GM18909 (cell line): ENCODE results near the gene LRRK1.

Source experiments
- ATAC-seq: cut with Tn5 transposase; IDR thresholded peaks from one replicate; pipeline ENCODE4 v1.9.1; 2021; ENCODE audit warnings: mild to moderate bottlenecking; ENCODE audit not compliant: unreplicated experiment, poor library complexity

Gene LRRK1

DNA sequence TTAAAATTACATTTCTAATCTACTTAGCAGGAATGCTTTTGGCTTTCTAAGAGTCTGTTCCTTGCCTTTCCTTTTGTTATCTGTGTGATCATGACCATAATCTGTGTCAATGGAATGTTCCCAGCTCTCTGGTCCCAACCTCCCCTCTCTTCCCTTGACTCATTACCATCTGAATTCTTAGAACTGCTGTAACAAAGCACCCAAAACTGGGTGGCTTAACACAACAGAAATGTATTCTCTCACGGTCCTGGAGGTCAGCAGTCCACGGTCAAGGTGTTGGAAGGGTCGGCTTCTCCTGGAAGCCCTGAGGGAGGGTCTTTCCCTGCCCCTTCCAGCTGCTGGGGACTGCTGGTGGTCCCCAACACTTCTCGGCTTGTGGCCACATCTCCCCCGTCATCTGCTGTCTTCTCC, 81.1 kb downstream of the LRRK1 start:
- no peak for ATAC-seq

DNA sequence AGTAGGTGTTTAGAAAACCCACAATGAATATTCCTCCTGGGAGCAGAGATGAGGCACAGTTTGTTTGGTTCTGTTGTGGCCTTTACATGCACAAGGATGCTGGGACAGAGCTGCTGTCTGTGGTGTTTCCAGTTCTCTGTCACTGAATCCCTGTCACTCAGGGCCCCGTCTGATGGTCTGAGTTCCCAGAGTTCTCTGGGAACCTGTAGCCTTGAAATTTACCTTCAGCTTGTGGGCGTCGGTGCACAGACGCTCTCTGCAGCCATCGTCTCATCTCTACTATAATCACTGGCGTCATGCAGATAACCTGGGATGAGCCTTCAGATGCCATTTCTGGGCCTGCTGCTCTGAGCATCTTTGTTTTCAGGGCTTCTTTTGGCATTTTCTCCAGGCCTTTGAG, 81.9 kb downstream of the LRRK1 start:
- no peak for ATAC-seq

DNA sequence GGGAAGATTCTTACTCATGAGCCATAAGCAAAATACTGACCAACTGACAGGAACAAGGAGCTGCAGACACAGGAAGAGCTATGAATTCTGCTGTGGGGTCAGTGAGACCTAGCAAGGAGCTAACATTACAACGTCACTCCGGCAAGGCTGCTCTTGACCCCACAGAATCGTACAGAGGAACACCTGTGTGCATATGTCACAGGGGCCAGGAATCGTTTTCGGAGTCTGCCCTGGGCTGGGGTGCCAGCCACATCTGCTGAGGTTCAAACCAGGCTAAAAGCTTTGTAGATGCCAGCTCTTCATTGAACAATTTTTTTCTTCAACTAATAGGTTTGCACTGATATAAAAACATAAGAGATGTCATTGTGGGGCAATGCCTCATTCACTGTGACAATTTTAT, 82.6 kb downstream of the LRRK1 start:
- no peak for ATAC-seq

DNA sequence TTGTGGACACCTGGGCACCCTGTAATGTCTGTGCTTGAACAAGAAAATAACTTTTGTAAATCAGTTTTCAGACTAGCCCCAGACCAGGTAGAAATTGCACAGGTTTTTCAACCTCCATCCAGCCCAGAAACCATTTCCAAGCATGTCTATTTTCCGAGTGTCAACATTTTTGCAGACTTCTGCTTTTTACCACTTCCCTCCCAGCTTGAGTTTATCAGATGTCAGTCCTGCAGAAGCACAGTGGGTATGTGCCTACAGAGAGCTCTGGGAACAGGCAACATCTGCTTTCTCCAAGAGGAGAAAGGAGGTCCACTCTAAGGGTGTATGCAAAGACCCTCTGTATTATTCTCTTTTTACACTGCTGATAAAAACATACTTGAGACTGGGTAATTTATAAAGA, 83.9 kb downstream of the LRRK1 start:
- ATAC-seq = no peak

DNA sequence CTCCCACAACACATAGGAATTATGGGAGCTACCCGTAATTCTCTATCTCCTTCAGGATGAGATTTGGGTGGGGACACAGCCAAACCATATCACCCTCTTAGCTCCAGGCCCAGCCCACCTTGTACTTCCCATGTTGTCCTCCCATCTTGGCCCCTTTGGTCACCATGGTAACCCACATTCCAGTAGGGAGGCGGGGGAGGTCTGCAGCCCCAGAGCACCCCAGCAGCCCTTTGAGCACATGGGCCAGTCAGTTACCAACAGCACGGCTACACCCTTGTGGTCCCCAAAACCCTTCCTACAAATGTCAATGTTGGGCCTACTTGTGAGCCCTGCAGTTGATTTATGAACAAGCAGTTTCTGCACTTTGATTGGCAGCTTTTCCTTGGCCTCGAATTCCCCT, 84.5 kb downstream of the LRRK1 start:
- ATAC-seq = no peak

DNA sequence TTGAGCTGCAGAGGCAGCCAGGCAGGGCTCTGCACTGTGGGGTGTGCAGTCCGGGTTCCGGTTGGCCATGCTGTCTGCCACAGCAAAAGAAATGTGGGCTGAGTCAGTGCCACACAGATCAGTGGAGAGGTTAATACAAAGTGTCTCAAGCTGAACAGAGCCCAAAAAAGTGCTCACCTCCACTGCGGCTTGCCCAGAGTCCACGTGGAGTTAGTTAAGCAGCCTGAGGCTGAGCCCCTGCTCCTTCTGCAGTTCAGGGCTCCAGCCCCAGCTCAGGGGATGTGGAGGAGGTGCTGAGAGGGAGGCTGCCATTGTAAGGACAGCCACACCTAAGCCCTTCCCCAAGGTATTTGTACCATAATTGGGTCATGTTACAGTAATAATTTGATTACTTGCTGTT, 85.3 kb downstream of the LRRK1 start:
- ATAC-seq = no peak

DNA sequence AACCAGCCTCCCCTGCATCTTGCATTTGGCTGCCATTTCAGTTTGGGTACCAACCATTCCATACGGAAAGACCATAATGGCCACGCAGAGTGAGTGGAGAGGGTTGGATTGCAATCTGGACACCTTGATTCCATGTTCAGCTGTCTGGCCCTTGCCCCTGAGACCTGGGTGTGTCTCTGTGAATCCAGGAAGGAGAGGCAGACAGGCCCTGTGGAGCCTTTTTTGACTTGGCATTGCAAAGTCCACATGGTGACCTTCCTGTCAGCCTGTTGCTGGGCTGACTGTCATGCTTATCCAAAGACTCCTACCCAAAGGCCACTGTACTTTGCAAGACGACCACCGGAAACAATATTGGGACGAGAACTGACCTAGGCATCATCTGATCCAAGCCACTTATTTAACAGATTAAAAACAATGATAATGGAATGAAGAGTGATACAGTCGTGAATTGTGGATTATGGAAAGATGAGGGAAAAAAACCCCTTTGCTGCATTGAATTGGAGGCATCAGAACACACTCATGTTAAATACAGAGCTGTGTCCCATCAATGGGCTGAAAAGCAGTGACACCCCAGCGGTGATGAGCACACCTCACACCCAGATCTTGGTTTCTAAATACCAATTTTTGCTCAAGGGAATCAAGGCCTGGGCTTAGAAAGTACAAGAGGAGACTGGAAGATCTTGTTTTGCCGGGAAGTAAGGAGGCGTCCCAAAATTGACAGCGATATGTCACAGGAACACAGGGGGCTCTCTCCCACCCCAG, 86.0 kb downstream of the LRRK1 start:
- ATAC-seq = no peak

DNA sequence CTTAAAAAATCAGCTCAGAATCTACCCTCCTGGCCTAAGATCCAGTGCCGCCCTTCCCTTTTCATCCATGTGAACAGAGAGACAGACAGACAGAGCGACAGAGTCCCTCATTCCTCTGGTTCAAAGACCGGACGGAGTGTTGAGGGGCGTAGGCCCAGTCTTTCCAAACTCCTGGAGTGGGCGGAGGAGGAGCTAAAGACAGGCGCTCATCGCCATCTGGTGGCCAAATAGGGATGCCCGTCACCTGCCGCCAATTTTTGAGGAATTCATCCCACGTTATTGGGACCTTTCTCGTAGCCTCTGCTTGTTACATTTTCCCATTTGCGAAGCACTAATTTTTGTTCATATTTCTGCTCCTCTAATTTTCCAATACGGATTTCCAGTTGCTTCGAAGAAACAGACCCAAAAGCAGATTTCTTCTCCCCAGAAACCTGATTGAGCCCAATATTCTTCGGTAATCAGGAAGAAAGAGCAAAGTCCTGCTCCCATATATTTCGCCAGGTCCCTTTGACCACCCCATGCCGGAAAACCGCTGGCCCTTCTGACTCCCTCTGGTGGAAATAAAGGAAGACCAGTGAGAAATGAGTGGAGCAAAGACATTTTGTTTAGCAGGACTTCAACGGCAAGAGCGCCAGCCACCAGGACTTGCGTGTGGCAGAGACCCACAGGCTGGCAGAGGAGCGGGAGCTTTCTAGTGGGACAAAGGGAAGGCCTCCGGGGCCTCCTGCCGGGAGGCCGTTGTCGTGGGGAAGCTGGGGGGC, 88.0 kb downstream of the LRRK1 start:
- ATAC-seq = peak; percentile 52

DNA sequence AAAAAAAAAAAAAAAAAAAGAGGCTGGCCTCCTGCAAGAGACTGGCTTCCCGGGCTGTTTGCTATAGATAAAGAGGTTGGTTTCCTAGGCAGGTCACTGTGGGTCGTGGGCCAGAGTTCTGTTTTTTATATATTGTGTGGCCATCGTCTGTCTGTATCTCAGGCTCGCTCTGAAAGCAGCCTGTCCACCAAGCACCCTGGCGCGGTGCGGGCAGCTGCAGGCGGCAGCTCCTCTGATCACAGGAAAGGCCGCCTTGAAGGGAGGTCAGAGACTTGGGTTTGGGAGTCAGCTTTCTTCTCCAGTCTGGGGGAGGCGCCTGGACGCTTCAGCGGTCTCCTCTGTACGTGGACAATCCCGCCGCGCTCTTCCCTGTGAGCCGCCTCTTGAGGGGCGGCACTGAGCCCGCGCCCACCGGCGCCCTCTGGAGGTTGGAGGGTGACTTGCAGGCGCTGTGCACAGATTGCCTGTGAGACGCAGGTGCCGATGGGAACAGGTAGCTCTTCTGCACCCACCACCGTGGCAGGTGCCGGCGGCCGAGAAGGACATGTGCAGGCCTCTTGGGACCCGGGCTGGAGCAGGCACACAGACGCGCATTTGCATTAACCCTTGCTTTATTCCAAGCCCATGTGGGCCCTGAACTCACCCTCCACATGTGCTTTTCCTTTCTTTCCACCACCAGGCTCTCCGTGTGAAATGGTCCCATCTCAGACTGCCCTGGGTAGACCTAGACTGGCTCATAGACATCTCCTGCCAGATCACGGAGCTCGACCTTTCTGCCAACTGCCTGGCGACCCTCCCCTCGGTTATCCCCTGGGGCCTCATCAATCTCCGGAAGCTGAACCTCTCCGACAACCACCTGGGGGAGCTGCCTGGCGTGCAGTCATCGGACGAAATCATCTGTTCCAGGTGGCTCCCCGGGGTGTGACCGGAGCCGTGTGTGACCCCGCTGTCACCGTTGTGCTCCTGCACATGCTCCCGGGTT, 89.3 kb downstream of the LRRK1 start:
- ATAC-seq = peak; percentile 85

DNA sequence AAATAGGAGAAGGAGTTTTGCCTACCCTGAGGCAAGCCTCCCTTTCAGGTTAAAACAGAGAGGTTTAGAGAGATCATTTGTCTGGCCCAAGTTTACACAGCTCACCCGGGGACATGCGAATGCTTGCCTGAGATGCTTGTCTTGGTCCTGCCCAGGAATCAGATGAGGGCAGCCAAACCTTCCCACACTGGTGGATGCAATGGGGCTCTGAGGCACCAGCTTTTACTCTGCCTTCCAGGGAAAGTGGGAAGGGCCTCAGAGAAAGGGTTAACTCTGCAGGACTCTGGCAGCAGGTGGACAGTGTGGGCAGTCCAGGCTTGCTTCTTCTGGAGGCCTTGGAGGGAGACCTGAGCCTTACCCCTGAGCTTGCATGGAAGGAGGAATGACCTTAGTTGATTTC, 90.0 kb downstream of the LRRK1 start:
- ATAC-seq = no peak

DNA sequence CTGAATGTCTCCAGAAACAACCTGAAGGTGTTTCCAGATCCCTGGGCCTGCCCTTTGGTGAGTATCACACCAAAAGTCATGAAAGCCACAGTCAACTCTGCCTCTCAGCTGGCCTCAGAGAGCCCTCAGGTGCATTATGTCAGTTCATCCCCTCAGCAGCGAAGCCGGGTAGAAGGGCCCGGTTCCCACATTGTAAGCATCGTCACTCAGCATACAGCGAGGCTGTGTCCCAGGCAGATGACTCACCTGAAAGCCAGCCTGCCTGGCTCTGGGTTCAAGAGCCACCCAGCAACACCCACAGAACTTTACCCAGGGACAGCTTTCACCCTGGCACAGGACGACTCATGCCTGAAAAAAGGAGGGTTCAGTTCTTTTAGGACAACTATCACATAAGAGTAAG, 91.6 kb downstream of the LRRK1 start:
- ATAC-seq = no peak

DNA sequence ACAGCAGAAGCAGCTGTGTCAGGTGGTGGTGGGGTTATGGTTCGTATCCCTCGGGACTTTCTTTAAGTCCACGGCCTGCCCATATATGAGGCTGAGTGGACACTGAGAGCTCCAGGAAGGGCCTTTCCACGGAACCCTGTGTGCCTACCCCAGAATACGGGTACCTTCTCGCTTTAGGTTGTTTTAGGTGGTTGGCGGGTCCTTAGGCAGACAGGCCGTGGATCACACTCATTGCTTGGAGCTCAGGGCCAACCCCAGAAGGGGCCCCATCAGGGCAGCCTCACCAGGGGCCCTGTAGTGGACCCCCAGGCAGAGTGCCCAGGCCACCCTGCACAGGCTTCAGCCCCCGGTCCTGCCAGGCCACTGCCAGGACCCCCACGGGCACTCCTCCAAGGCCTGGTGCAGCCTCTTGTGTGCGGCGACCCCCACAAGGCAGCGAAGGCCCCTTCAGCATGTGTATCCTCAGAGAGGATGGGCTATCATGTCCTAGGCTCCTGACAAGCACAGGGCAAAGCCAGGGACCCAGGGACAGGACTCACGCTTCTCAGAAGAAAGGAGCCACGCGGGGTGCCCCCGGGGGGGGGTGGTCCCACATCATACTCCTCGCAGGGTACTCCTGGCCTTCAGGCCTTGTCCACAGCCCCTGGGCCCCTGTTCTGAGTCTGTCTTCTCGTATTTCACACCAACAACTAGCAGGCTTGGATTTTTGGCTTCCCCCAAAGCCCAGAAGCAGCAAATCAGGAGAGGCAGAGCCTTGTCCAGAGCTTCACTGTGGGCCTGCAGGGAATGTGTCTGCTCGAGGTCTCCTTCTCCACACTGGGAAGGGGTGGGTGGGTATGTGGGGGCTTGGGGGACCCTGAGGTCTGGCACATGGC, 93.4 kb downstream of the LRRK1 start:
- ATAC-seq = no peak

DNA sequence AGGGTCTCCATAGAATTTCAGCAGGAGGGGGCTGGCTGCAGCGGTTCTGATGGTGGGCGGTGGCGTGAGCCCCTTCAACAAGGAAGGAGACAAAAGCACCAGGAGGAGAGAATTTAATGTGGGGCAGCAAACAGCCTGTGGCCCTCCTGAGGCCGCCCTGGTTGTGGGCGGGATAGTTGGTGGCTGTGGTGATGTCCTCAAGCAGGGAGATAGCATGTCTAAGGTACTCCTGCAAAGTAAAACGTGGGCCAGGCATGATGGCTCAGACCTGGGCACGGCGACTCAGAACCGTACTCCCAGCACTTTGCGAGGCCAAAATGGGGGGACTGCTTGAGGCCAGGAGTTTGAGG, 94.0 kb downstream of the LRRK1 start:
- ATAC-seq = no peak

DNA sequence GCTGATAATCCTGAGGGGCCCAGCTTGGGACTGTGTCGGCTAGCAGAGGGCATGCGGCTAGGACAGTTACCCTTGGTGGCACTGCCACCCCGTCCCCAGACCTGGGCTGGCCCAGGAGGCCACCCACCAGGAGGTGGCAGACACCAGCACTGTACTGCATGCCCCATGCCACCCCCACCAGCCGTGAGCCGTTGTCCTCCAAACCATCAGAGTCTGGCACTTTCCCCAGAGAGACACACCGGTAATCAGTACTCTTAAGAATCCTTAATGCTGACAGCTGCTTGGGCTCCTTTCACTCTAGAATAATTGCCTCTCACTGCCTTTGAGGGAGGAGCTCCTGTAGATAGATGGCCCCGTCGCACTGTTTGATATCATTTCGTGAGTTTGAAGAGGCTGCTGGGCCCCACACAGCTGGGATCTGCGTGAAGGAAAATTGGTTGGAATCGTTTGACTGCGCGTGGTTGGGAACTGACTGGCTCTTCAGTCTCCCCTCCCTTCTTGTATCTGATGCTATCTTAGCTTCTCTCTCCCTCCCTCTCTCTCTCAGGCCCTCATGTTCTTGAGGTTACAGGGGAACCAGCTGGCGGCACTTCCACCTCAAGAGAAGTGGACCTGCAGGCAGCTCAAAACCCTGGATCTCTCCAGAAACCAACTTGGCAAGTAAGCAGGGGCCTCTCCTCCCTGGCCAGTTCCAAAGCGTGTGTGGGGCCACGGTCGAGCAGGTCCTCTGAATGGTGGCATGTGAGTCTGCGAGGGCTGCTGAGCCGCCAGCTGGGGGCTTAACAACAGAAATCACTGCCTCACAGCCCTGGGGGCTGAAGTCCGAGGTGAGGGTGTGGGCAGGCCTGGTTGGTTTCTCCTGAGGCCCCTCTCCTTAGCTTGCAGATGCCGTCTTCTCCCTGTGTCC, 94.9 kb downstream of the LRRK1 start:
- no peak for ATAC-seq

DNA sequence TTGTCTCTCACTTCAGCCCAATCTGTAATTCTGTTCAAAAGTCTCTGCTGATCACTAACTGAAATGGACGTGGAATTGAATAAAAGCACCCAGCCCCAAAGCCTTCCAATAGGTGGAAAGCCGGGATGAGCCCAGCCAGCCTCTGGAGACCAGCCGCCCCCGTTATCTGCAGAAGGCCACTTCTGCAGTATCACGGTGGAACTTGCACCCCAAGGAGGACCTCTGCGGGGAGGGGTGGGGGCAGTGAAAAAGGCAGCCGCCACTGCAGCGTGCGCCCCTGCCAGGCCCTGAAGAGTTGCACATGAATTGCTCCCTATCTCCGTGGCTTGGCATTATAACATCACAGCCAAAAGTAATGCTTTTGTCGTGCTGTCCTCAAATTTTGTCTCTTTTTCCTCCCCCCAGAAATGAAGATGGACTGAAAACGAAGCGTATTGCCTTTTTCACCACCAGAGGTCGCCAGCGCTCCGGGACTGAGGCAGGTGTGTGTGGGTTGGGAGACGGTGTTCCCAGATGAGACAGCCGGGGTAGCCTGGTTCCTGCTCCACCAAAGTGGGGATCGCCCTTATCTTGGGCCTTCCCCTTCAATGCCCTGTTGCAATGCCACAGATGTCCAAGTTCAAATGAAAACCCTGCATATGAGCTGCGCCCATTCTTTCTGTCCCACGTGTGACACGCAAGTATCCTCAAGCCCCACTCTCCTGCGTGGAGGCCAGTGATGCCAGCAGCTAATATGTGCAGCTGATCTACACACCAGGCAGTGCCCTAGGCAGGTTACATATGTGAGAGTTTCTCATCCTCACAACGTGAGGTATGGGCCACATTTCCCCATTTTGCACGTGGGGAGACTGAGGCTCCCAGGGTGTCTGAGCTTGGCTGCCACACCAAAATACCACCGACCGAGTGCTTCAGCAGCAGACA, 96.0 kb downstream of the LRRK1 start:
- ATAC-seq = peak; percentile 46

DNA sequence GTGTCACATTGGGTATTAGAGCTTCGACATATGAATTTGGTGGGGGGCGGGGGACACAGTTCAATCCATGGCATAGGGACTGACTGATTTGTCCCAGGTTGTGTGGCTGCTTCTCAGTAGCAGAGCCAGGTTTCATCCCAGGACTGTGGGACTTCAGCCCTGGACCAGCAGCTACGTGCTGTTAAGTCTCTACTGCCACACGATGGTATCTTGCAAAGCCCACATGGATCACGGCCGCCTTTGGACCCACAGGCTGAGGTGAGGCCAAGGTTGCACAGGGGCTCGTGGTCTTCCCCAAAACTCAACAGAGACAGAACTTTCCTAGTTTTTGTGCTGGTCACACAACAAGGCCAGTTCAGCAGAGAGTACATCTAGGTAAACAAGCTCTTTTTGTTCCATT, 97.4 kb downstream of the LRRK1 start:
- ATAC-seq = no peak

DNA sequence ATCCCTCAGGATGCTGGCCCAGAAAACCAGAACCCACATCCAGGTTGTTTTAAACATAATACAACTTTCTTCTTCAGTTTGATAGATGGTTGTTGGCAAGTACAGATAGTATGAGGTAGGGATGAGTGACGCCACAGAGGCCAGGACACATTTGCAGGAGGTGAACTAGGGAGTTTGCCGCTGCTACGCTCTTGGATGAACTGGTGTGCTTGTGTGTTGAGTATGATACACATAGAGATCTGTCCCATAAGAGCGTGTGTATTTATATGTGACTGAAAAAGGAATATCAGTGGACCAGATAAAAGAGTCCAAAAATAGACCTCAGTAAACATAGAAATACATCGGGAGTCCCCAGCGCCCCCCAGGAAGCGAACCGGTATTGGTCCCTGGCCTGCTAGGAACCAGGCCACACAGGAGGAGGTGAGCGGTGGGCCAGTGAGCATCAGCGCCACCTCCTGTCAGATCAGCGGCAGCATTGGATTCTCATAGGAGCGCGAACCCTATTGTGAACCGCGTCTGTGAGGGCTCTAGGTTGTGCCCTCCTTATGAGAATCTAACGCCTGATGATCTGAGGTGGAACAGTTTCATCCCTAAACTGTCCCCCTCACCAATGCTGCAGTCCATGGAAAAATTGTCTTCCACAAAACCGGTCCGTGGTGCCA, 98.1 kb downstream of the LRRK1 start:
- no peak for ATAC-seq
